Ovary (tissue), 9 donors: ENCODE measurements around the gene SHF. TPM values are rescaled to one million over a fixed set of nuclear protein-coding genes. Genes with fewer than 3 reads are reported as not detected.

ENCODE experiments used
- DNase-seq, 5 donors: peaks; one replicate each; pipeline ENCODE4 v3.0.0-alpha.2; 2019 to 2020
- H3K27ac ChIP-seq, 2 donors: fragments of 200-600 bp; one replicate each; pipeline versions ENCODE4 v1.5.1 to v1.8.0; 2019 to 2022
- H3K27me3 ChIP-seq: fragments of 200-600 bp; one replicate; pipeline ENCODE4 v1.8.0; 2022
- H3K36me3 ChIP-seq: fragments of 200-600 bp; sonication (generic); one replicate; pipeline ENCODE4 v1.5.1; 2019
- H3K4me1 ChIP-seq: one replicate; pipeline ENCODE4 v1.8.1; 2013; ENCODE audit warnings: mild to moderate bottlenecking, moderate library complexity; ENCODE audit not compliant: insufficient read depth
- H3K4me3 ChIP-seq: fragments of 200-600 bp; sonication (generic); one replicate; pipeline ENCODE4 v1.5.1; 2017
- H3K9me3 ChIP-seq, 2 donors: fragments of 200-600 bp in 1 of 2; sonication (generic) in 1 of 2; one replicate each; pipeline versions ENCODE4 v1.5.1 to v1.8.1; 2013 to 2019; ENCODE audit warnings: mild to moderate bottlenecking in 1 of 2, moderate library complexity in 1 of 2
- EP300 ChIP-seq: sonication (generic); formaldehyde crosslinking; IDR thresholded peaks from one replicate; pipeline ENCODE4 v1.6.1; 2017; ENCODE audit warnings: antibody characterized with exemption
- POLR2A ChIP-seq: fragments of 450-650 bp; IDR thresholded peaks from one replicate; pipeline ENCODE4 v1.6.1; 2017; ENCODE audit warnings: antibody characterized with exemption, mild to moderate bottlenecking, moderate library complexity
- WGBS, 3 donors: extraction: QIAGEN DNeasy Blood & Tissue Kit in 1 of 3; methylation state at CpG; one replicate each; pipeline versions ENCODE4 v1.1.5 to v1.1.7; 2013 to 2017; 5-methylcytosine and 5-hydroxymethylcytosine counted together
- intact Hi-C, 4 donors: fragments of 100-400 bp; cut with DNase I; formaldehyde crosslinking; loops; one replicate each; pipeline versions ENCODE4 v1.11.0 to v1.15.1; 2022 to 2023
- polyA plus RNA-seq, 2 donors: library from polyadenylated mRNA; stranded (reverse); fragments of 200-250 nt in 1 of 2; fragments of 350-450 nt in 1 of 2; fragmentation: Illumina TruSeq in 1 of 2; extraction: RNeasy Lipid Tissue Mini Kit (QIAGEN cat#74804) in 1 of 2; gene quantifications; one replicate each; pipeline ENCODE4 v1.2.3, GENCODE V29; 2013 to 2014
- total RNA-seq, 7 donors: library from RNA; depleted of rRNA in 2 of 7; stranded (reverse); fragments of >200 nt in 2 of 7; fragmentation: NEBNext Ultra II Directional in 3 of 7; extraction: Animal tissue kit (Norgen Biotek cat#: 25700) in 3 of 7; gene quantifications; one replicate each; pipeline versions ENCODE4 v1.1.0 to v1.2.4, GENCODE V29; 2016 to 2023
- TF ChIP-seq, protein P1 (sequence below), 3 donors: fragments of 450-650 bp in 2 of 3; fragments of 200-600 bp in 1 of 3; IDR thresholded peaks; one replicate each; pipeline versions ENCODE4 v1.5.1 to v1.8.0; 2016 to 2022; ENCODE audit warnings: antibody characterized with exemption in 3 of 3, mild to moderate bottlenecking in 1 of 3
- donor health status: DM: no; HTN: no; CAD: no; lungs with moderate emphysema.
- donor health status: DM: no; HTN: no; CAD: no.
- donor health status: Bipolar disorder and iron deficiency.
- donor health status: DM: yes; HTN: yes; CAD: no.
- donor health status: DM: no; HTN: no; CAD: no.
- donor health status: DM: yes; HTN: yes; CAD: no.

The SHF gene
- total and polyA plus RNA-seq, 9 donors = 17.5 to 45.3 (median 30.5) TPM

DNA sequence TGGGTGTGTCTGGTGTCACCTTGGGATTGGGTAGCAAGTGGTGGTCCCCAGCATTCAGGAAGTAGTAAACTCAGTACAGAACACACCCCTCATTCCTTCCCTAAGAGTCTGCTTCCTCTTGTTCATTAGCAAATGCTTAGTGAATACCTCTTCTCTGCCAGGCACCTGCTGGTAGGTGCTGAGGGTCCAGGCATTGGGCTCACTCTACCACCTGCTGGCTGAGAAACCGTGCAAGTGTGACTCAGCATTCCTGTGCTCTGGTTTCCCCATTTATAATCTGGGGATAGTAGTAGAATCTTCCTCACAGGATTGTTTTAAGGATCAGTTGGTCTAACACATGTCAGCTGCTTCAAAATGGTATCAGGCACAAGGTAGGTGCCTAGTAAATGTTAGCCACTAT lies 4.8 kb downstream of the SHF start:
- DNase-seq = no peak
- no peak overlapping the region for H3K27ac ChIP-seq
- no peaks in the 10 kb centered on the region for H3K27me3 ChIP-seq
- H3K4me3 ChIP-seq = no peak overlapping the region
- WGBS, 3 donors = 50 to 65% (median 58%) methylated on average over 1 of the region's 1 CpG
- H3K4me1 ChIP-seq = peaks cover 10% of the 10 kb centered on the region
- TF ChIP-seq, protein P1, sequence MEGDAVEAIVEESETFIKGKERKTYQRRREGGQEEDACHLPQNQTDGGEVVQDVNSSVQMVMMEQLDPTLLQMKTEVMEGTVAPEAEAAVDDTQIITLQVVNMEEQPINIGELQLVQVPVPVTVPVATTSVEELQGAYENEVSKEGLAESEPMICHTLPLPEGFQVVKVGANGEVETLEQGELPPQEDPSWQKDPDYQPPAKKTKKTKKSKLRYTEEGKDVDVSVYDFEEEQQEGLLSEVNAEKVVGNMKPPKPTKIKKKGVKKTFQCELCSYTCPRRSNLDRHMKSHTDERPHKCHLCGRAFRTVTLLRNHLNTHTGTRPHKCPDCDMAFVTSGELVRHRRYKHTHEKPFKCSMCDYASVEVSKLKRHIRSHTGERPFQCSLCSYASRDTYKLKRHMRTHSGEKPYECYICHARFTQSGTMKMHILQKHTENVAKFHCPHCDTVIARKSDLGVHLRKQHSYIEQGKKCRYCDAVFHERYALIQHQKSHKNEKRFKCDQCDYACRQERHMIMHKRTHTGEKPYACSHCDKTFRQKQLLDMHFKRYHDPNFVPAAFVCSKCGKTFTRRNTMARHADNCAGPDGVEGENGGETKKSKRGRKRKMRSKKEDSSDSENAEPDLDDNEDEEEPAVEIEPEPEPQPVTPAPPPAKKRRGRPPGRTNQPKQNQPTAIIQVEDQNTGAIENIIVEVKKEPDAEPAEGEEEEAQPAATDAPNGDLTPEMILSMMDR (IDR thresholded peaks at IDR 0.05) = no peak
- intact Hi-C loops = loop anchor here in 1 of 4 donors (10.0 kb wide), 1 partner anchor 468 kb away; the partner anchor contains the start of genes B2M and PATL2
- no peaks in the 10 kb centered on the region for H3K36me3 ChIP-seq
- H3K9me3 ChIP-seq = no peaks in the 10 kb centered on the region

DNA sequence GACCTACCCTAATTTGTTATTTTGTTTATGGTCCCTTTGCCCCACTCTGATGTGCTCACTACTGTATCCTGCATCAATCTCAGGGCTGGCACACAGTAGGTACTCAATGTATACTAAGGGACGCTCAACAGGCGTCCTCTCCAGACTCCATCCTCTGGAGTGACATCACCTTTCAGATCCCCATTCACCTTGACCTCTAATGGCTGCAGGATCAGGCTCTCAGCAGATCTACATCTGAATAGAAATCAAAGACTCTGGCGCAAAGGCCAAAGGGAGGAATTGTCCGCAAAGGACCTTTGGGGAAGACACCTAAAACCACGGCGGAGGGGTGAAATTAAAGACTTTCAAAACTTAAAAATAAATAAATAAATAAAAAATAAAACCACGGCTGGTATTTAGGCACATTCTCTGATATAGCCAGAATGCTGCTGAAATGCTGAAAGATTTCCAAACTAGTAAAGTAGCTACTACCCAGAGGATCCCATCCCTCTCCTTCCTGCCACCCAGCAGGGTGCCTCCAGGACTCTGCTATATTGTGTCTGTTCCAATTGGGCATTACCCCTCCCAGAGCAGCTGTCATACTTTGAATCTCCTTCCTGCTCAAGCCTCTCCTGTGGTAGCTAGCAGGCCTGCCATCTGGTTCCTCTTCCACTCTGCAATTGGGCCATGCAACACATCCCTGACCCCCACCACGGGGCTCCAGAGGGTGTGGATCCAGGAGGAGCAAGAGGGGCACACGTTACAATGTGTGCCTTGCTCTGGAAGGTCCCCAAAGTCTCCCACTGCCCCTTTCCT lies 6.1 kb downstream of the SHF start:
- intact Hi-C loops = loop anchor here in 1 of 4 donors (10.0 kb wide), 1 partner anchor 467 kb away; the partner anchor contains the start of genes B2M and PATL2
- H3K4me1 ChIP-seq = peaks cover 10% of the 10 kb centered on the region
- no peaks in the 10 kb centered on the region for H3K27me3 ChIP-seq
- H3K9me3 ChIP-seq = no peaks in the 10 kb centered on the region
- DNase-seq = no peak
- TF ChIP-seq POLR2A (no peak), EP300 (no peak)
- TF ChIP-seq, protein P1 (IDR thresholded peaks at IDR 0.05) = no peak
- no peak overlapping the region for H3K4me3 ChIP-seq
- no peak overlapping the region for H3K27ac ChIP-seq
- H3K36me3 ChIP-seq = no peaks in the 10 kb centered on the region
- 77 to 83% (median 81%) methylated on average over 9 of the region's 9 CpGs for WGBS, 3 donors

- no peak for DNase-seq
- Histone ChIP-seq H3K4me1 (peaks cover 10% of the 10 kb centered on the region), H3K27ac (no peak overlapping the region), H3K36me3 (no peaks in the 10 kb centered on the region), H3K4me3 (no peak overlapping the region), H3K9me3 (no peaks in the 10 kb centered on the region), H3K27me3 (no peaks in the 10 kb centered on the region)
- WGBS, 3 donors = 86 to 100% (median 93%) methylated on average over 7 to 8 of the region's 8 CpGs
- intact Hi-C loops = loop anchor here in 1 of 4 donors (10.0 kb wide), 1 partner anchor 466 kb away; the partner anchor contains the start of genes B2M and PATL2
- TF ChIP-seq, protein P1 (IDR thresholded peaks at IDR 0.05) = no peak
Observed at GRCh38 chr15:45180648-45181436, 6.9 kb downstream of the SHF start.

DNA sequence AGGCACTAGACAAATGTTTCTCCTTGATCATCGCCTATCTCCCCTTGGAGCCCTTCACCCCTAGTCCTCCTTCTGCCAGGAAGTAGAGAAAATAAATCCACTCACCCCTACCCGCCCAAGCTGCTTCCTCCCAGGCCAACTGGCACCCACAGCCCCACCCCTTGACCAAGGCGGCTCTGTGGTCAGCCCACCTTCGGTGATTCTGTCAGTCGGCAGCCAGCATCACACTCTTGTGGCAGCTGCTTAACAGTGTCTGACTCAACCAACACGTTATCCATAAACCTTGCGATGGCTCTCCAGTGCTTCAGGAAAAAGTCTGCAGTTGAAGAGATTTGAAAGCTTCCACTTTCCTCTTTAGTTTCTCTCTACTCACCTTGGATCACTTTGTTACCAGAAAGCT lies 7.6 kb downstream of the SHF start:
- TF ChIP-seq POLR2A (no peak), EP300 (no peak)
- TF ChIP-seq, protein P1 (IDR thresholded peaks at IDR 0.05) = no peak
- no peaks in the 10 kb centered on the region for H3K27me3 ChIP-seq
- intact Hi-C loops = loop anchor here in 1 of 4 donors (10.0 kb wide), 1 partner anchor 465 kb away; the partner anchor contains the start of genes B2M and PATL2
- WGBS, 3 donors = 90 to 94% (median 91%) methylated on average over 7 of the region's 7 CpGs
- H3K4me1 ChIP-seq = peaks cover 8% of the 10 kb centered on the region
- no peak for DNase-seq
- H3K27ac ChIP-seq = no peak overlapping the region
- no peaks in the 10 kb centered on the region for H3K9me3 ChIP-seq
- no peaks in the 10 kb centered on the region for H3K36me3 ChIP-seq
- no peak overlapping the region for H3K4me3 ChIP-seq
